Psoas muscle (tissue), 8 donors: ENCODE data around the gene FNDC4. TPM values are rescaled to one million over a fixed set of nuclear protein-coding genes. Genes with fewer than 3 reads are reported as not detected.

Experiments
- ATAC-seq, 4 donors: fragments of 200-7000 bp; cut with Tn5 transposase; one replicate each; pipeline ENCODE4 v1.9.1; 2020; ENCODE audit warnings: moderate library complexity in 3 of 4, mild to moderate bottlenecking in 2 of 4
- DNase-seq, 2 donors: peaks; one replicate each; pipeline ENCODE4 v3.0.0-alpha.2; 2020
- H3K27ac ChIP-seq: fragments of 200-600 bp; one replicate; pipeline ENCODE4 v1.8.0; 2022
- H3K27me3 ChIP-seq, 3 donors: fragments of 200-600 bp in 1 of 3; one replicate each; pipeline versions ENCODE4 v1.6.1 to v1.8.0; 2013 to 2022; ENCODE audit warnings: low read length in 2 of 3, mild to moderate bottlenecking in 2 of 3, moderate library complexity in 1 of 3; ENCODE audit not compliant: insufficient read depth in 3 of 3
- H3K36me3 ChIP-seq, 2 donors: fragments of 200-600 bp in 1 of 2; one replicate each; pipeline versions ENCODE4 v1.6.1 to v1.8.0; 2013 to 2022; ENCODE audit warnings: low read depth in 1 of 2, mild to moderate bottlenecking in 1 of 2, moderate library complexity in 1 of 2; ENCODE audit not compliant: insufficient read depth in 1 of 2
- H3K4me1 ChIP-seq: fragments of 200-600 bp; one replicate; pipeline ENCODE4 v1.8.0; 2022
- H3K4me3 ChIP-seq: fragments of 200-600 bp; one replicate; pipeline ENCODE4 v1.8.0; 2022; ENCODE audit warnings: mild to moderate bottlenecking
- H3K9me3 ChIP-seq: fragments of 200-600 bp; one replicate; pipeline ENCODE4 v1.8.0; 2022
- WGBS, 3 donors: extraction: QIAGEN DNeasy Blood & Tissue Kit; methylation state at CpG; one replicate each; pipeline versions ENCODE4 v1.1.6 to v1.1.7; 2013; 5-methylcytosine and 5-hydroxymethylcytosine counted together
- intact Hi-C, 2 donors: fragments of 100-400 bp; cut with DNase I; formaldehyde crosslinking; loops; one replicate each; pipeline versions ENCODE4 v1.11.0 to v1.14.2; 2022
- polyA plus RNA-seq, 3 donors: library from polyadenylated mRNA; stranded (reverse); fragments of 200-250 nt; gene quantifications; one replicate each; pipeline ENCODE4 v1.2.3, GENCODE V29; 2013
- total RNA-seq, 4 donors: library from RNA; stranded (reverse); fragmentation: NEBNext Ultra II Directional in 2 of 4; extraction: Animal tissue kit (Norgen Biotek cat#: 25700) in 2 of 4; gene quantifications; one replicate each; pipeline versions ENCODE4 v1.2.1 to v1.2.4, GENCODE V29; 2021 to 2023
- TF ChIP-seq, protein P1 (sequence below): fragments of 200-600 bp; IDR thresholded peaks from one replicate; pipeline ENCODE4 v1.8.0; 2022; ENCODE audit warnings: antibody characterized with exemption
- donor health status: healthy with polysubstance abuse.
- donor health status: DM: no; HTN: no; CAD: no; lungs with moderate emphysema.
- donor health status: Bipolar disorder and iron deficiency.
- donor health status: healthy.
- donor health status: DM: yes; HTN: yes; CAD: no.
- donor health status: DM: no; HTN: no; CAD: no.
- donor health status: DM: no; HTN: no; CAD: no.
- donor health status: DM: yes; HTN: yes; CAD: no.

The FNDC4 gene
- total and polyA plus RNA-seq, 7 donors = 1.7 to 38.1 (median 3.9) TPM

- TF ChIP-seq, protein P1, sequence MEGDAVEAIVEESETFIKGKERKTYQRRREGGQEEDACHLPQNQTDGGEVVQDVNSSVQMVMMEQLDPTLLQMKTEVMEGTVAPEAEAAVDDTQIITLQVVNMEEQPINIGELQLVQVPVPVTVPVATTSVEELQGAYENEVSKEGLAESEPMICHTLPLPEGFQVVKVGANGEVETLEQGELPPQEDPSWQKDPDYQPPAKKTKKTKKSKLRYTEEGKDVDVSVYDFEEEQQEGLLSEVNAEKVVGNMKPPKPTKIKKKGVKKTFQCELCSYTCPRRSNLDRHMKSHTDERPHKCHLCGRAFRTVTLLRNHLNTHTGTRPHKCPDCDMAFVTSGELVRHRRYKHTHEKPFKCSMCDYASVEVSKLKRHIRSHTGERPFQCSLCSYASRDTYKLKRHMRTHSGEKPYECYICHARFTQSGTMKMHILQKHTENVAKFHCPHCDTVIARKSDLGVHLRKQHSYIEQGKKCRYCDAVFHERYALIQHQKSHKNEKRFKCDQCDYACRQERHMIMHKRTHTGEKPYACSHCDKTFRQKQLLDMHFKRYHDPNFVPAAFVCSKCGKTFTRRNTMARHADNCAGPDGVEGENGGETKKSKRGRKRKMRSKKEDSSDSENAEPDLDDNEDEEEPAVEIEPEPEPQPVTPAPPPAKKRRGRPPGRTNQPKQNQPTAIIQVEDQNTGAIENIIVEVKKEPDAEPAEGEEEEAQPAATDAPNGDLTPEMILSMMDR = no peak
- H3K9me3 ChIP-seq = no peaks in the 10 kb centered on the region
- H3K36me3 ChIP-seq = no peaks in the 10 kb centered on the region
- no peaks in the 10 kb centered on the region for H3K4me1 ChIP-seq
- no peak overlapping the region for H3K27ac ChIP-seq
- H3K4me3 ChIP-seq = no peak overlapping the region
- DNase-seq (no peak), ATAC-seq (no peak)
- 74 to 83% (median 83%) methylated on average over 2 of the region's 2 CpGs for whole genome bisulfite sequencing, 3 donors
- intact Hi-C loops = no loop called here
- H3K27me3 ChIP-seq = peaks cover 0 to 5% (median under 1%) of the 10 kb centered on the region in 3 donors
Observed at GRCh38 chr2:27531983-27532382, 37.0 kb upstream of the FNDC4 start.

DNA sequence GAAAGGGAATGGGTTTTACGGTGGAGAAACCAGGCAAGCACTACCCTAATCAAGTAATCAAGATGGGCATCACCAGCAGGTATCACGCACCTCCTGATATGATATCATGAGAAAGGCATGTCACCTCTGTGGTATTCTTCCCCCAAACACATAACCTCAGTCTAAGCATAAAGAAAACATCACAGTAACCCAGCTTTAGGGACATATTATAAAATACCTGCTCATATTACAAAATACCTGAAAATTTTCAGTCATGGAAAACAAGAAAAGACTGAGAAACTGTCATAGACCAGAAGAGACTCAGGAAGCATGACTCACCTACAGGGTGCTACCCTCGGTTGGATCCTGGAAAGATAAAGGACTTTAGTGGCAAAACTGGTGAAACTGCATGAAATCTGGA lies 32.2 kb upstream of the FNDC4 start:
- Histone ChIP-seq H3K36me3 (no peaks in the 10 kb centered on the region), H3K27ac (no peak overlapping the region), H3K4me3 (no peak overlapping the region), H3K4me1 (no peaks in the 10 kb centered on the region), H3K27me3 (peaks cover 2 to 14% (median 2%) of the 10 kb centered on the region in 3 donors), H3K9me3 (no peaks in the 10 kb centered on the region)
- intact Hi-C loops = no loop called here
- ATAC-seq (no peak), DNase-seq (no peak)
- TF ChIP-seq, protein P1 = no peak
- WGBS, 3 donors = 69 to 72% (median 72%) methylated on average over 3 of the region's 3 CpGs

DNA sequence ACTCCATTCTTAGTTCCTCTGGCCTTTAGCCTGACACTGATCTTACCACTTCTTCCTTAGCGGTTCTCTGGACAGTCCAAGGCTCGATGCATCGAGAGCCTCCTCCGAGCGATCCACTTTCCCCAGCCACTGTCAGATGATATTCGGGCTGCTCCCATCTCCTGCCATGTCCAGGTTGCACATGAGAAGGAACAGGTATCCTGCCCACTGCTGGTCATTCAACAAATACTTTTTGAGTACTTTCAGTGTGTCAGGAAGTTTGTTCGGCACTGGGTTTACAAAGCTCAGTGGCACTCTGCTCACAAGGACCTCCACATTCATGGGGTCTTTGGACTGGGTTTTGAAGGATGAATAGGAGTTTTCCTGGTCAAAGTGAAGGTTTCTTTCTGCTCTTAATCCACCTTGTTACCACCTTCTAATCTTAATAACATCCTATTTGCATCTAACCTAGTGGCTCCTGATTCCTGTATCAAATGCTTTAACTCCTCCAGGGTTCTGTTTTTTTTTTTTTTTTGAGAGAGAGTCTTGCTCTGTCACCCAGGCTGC lies 27.5 kb upstream of the FNDC4 start:
- Histone ChIP-seq H3K4me3 (no peak overlapping the region), H3K9me3 (no peaks in the 10 kb centered on the region), H3K27me3 (peaks cover 2 to 12% (median 2%) of the 10 kb centered on the region in 3 donors), H3K36me3 (no peaks in the 10 kb centered on the region), H3K27ac (no peak overlapping the region), H3K4me1 (no peaks in the 10 kb centered on the region)
- DNase-seq = no peak
- ATAC-seq = no peak
- 86 to 91% (median 87%) methylated on average over 7 of the region's 7 CpGs for WGBS, 3 donors
- intact Hi-C loops = no loop called here
- TF ChIP-seq, protein P1 = no peak

DNA sequence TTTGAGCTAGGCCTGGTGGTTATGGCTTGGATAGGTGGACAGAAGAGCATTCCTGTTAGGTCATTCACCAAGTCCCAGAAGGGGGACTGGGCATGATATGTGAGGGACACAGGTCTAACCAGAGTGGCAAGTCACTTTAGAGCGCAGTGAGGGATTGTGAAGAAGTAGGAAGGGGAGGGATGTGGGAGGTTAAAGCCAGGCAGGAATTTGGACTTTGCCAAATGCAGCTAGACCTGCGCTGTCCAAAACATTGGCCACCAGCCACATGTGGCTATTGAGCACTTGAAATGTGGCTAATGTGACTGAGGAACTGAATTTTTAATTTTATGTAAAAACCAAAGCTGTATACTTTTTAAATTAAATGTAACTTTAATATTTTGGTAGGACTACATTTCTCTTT lies 25.3 kb upstream of the FNDC4 start:
- Histone ChIP-seq H3K27ac (no peak overlapping the region), H3K27me3 (peaks cover 0 to 12% (median 2%) of the 10 kb centered on the region in 3 donors), H3K4me1 (no peaks in the 10 kb centered on the region), H3K9me3 (no peaks in the 10 kb centered on the region), H3K36me3 (no peaks in the 10 kb centered on the region), H3K4me3 (no peak overlapping the region)
- TF ChIP-seq, protein P1 = no peak
- ATAC-seq (no peak), DNase-seq (no peak)
- intact Hi-C loops = no loop called here
- 80 to 92% (median 88%) methylated on average over 2 of the region's 2 CpGs for WGBS, 3 donors

DNA sequence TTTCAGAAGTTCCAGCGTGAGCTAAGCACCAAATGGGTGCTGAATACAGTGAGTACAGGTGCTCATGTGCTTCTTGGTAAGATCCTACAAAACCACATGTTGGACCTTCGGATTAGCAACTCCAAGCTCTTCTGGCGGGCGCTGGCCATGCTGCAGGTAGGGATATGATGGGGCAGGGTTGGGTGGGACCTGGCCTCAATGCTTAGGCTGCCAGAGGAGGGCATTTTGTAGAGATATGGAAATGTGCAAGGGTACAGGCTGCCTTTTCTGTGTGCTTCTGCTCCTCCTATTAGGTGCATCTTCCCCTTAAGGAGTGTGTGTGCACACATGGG lies 23.7 kb upstream of the FNDC4 start:
- H3K9me3 ChIP-seq = no peaks in the 10 kb centered on the region
- intact Hi-C loops = no loop called here
- H3K4me1 ChIP-seq = no peaks in the 10 kb centered on the region
- no peak overlapping the region for H3K27ac ChIP-seq
- no peak overlapping the region for H3K4me3 ChIP-seq
- ATAC-seq (no peak), DNase-seq (no peak)
- 84 to 90% (median 84%) methylated on average over 4 of the region's 4 CpGs for WGBS, 3 donors
- no peaks in the 10 kb centered on the region for H3K36me3 ChIP-seq
- TF ChIP-seq, protein P1 = no peak
- peaks cover 0 to 18% (median 2%) of the 10 kb centered on the region in 3 donors for H3K27me3 ChIP-seq
